Left cardiac atrium (tissue), 4 donors: Measurements from ENCODE around the gene CLINT1. TPM values are rescaled to one million over a fixed set of nuclear protein-coding genes. Genes with fewer than 3 reads are reported as not detected.
A peak's percentile ranks its signal among the peaks of the same experiment; 100 is the strongest.

Experiments used
- ATAC-seq, 2 donors: fragments of 200-7000 bp; cut with Tn5 transposase; one replicate each; pipeline ENCODE4 v1.9.1; 2020; ENCODE audit warnings: mild to moderate bottlenecking in 2 of 2, moderate library complexity in 2 of 2
- DNase-seq: peaks from one replicate; pipeline ENCODE4 v3.0.0-alpha.2; 2020
- intact Hi-C, 2 donors: fragments of 100-400 bp; cut with DNase I; formaldehyde crosslinking; loops; one replicate each; pipeline versions ENCODE4 v1.14.1 to v1.15.1; 2022 to 2023
- total RNA-seq, 2 donors: library from RNA; stranded (reverse); fragmentation: NEBNext Ultra II Directional; extraction: Animal tissue kit (Norgen Biotek cat#: 25700); gene quantifications; one replicate each; pipeline ENCODE4 v1.2.1, GENCODE V29; 2021
- donor health status: DM: no; HTN: yes; CAD: no.
- donor health status: DM: no; HTN: yes; CAD: no; lungs with severe emphysema.
- donor health status: DM: yes; HTN: yes; CAD: no.
- donor health status: Dilated cardiomyopathy.

Gene CLINT1
- total RNA-seq, 2 donors from 2014 or later: 54.0 to 72.8 TPM

DNA sequence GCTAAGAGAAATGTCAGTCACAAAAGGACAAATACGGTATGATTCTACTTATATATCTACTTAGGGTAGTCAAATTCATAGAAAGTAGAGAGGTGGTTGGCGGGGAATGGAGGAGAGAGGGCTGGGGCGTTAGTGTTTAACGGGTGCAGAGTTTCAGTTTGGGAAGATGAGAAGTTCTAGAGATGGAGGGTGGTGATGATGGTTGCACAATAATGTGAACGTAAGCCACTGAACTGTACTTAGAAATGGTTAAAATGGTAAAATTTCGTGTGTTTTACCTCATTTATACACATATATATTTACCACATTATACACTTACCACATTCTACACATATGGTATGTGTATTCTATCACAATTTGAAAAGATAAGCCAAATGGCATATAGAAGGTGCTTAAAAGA lies 79.7 kb downstream of the CLINT1 start:
- intact Hi-C loops: no loop called here
- DNase-seq (no peak), ATAC-seq (no peak)

DNA sequence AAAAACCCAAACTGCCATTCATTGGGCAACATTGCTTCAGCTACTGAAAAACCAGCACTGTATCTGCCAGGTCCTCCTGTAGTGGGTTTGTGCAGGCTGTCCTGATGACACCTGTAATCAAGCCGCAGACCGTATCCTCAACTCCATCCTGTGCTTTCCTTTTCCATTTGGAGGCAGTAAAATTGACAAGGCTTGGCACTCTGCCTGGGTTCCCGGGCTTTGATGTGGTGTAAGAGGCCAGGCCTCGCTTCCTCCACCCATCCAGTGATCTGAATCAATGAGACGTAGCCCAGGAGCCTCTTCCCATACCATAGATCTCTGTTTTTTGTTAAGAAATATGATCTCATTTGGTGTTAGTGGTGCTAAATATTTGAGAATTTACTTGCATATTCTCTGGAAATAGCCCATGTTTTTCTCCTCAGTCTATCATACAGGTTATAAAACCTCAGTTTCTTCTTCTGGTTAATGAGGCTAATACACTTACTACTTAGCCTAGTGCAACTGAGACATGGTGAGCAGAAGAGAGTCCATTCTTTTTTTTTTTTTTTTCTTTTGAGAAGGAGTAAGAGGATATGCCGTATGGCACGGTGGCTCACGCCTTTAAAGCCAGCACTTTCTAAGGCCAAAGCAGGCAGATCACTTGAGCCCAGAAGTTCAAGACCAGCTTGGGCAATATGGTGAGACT lies 80.7 kb downstream of the CLINT1 start:
- DNase-seq (no peak), ATAC-seq (no peak)
- intact Hi-C loops: no loop called here

DNA sequence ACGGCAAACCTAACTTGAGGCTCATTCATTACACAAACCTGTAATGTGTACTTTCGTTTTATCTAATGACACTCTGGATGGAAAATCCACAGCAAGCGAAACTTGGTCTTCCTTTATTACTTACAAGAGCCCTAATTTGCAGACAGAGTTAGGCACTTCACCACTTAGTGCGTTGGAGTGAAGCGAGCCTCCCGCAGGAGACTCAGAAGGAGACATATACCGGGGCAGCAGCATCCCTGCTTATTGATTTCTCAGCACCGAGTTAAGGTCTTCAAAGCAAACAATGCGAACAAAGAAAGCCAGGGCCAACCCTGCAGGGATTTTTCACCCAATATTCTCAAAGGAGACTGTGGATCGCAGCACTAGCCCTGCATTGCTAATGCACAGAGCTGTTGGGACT lies 86.8 kb downstream of the CLINT1 start:
- DNase-seq (no peak), ATAC-seq (no peak)
- intact Hi-C loops: no loop called here

DNA sequence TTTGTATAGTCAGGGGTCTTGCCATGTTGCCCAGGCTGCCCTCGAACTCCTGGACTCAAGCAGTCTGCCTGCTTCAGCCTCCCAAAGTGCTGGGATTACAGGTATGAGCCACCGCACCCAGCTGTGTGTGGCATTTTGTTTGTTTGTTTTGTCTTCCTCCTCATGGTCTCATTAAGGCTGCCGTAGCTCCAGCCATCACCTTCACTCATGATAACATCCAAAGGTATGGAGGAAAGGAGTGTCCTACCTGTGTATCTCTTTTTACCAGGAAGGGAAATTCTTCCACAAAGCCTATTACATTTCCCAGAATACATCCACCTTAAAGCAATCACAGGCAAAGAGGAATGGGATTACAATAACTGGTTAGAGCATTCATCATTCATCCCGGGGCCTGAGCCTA lies 88.3 kb downstream of the CLINT1 start:
- DNase-seq: no peak
- intact Hi-C loops: no loop called here
- no peak for ATAC-seq

DNA sequence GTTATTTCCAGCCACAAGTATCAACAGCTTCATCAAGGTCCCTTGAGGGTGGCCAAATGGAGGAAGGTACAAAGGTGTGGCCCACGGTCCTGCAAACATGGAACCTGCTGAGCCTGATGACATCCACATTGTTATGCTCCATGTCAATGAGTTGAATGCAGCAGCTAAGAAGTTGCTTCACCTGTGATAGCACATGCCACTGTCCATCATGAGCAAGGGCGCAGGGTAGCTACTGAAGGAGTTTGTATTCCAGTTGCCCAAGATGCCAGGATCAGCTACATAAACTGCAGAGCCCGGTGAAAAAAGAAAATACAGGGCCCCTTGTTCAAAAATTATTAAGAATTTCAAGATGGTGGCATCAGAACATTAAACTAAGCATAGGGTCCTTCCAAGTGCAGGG lies 91.3 kb downstream of the CLINT1 start:
- DNase-seq: no peak
- intact Hi-C loops: no loop called here
- no peak for ATAC-seq

DNA sequence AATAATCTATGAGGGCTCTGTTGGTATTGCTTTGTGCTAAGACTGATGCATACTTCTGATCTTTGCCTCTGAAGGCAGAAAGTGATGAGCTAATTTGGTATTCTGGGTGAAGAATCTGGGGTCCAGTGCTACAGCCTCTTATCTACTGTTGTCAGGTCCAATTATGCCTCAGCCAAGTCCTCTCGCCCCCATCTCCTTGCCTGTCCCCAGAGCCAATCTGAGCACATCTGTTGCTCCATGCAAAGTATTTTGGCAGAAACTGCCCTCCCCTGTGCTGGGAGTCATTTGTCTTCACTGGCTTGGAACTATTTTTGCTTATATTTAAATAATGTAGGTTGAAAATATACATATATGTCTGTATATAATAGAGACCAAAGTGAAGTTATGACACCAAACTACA lies 92.0 kb downstream of the CLINT1 start:
- intact Hi-C loops: no loop called here

DNA sequence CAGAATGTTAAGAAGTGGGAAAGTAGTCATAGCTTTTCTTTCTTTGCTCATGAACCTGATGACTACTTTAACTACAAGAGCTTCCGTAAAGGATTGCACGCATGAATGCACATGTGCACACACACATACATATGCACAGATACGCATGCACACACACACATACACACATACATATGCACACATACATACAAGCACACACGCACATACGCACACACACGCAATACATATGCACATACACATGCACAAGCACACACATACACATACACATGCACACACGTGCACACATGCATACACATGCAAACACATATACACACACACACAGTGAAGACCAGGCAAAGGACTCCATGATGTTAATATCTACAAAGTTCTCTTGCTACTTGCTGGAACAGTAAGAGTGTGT lies 92.5 kb downstream of the CLINT1 start:
- intact Hi-C loops: no loop called here
- DNase-seq: no peak
- no peak for ATAC-seq

More for the DNA sequence above, 92.0 kb downstream of the CLINT1 start:
- DNase-seq: no peak
- no peak for ATAC-seq

DNA sequence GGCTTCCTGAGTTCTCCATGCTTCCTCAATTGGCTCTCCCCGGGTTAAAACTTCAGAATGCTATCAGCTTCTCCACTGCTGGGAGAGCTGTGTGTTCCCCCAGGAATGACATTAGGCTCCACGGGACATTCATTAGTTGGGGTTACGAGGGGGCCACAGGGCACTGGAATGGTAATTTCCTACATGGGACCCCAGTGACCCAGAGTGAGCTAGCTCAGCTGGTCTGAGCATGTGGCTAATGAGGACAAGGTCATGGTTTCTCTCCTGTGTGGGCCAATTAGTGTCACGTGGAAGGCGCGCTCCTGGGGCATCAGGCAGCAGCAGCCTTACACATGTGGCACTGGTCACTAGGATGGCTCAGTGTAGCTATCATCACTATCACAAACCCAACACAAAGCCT lies 94.4 kb downstream of the CLINT1 start:
- intact Hi-C loops: loop anchor here in 1 of 2 donors (5.0 kb wide), 1 partner anchor 1368 kb away; no protein-coding TSS in a partner anchor
- ATAC-seq: no peak

DNA sequence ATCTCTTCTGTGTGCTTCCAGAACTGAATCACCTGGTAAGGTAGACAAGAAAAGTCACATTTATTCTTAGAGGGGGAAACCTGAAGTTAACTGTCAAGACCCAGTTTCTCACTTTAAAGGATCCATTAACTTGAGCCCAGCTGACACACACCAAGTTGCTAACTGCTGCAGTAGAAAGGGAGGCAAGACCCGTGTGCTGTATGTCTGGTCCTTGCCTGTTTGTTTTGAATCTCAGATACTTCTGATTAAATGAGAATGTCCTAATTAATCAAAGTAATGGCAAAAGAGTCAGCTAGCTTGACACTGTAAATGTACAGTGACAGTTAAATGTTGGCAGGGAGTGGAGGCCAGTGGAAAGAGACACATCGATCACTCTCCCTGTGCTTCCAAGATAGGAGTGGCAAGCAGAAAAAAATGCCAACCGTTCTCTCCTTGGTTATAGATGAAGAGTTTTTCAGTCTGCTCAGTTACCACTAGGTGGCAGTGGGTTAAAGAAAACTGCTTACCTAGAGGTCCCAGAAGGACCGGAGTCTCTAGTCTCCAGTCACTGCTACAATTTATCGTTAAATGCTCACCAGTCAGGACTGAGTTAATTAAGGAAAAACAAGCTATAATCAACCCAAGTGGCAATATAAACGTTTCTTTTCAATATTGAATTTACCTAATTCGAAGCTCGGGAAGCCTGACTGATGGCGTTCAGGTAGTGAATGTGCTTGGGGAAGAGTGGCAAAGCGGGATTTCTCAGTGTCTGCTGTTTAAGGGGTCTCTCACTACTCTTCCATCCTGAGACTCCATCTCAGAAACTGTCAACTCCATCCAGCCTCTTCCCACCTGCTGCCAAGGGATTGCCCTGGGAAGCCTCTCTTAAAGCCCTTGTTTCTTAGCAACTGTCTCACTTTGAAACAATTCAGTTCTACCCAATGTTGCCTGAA lies 97.0 kb downstream of the CLINT1 start:
- ATAC-seq (peak; percentile 78 to 86), DNase-seq (no peak)
- intact Hi-C loops: loop anchor here in 1 of 2 donors (5.0 kb wide), 1 partner anchor 1370 kb away; no protein-coding TSS in a partner anchor

More for the DNA sequence above, 94.4 kb downstream of the CLINT1 start:
- no peak for DNase-seq

DNA sequence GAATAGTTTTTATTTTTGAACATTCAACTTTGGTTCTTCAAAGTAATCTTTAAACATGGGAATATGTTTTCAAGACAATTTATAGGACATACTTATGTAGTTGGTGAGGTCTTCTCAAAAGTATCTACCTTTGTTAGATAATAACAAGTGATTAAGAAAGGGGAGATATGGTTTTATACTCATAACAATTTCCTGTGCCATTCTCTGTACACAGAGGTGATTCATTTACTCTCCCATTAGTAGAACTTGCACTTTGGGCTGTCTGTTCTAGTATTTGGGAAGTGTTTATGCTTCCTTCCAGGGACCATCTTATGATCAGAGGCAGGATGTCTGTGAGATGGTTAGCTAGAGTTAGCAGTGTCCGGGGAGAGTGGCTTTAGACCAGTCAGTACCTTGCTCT lies 100.2 kb downstream of the CLINT1 start:
- DNase-seq (no peak), ATAC-seq (no peak)
- intact Hi-C loops: no loop called here

DNA sequence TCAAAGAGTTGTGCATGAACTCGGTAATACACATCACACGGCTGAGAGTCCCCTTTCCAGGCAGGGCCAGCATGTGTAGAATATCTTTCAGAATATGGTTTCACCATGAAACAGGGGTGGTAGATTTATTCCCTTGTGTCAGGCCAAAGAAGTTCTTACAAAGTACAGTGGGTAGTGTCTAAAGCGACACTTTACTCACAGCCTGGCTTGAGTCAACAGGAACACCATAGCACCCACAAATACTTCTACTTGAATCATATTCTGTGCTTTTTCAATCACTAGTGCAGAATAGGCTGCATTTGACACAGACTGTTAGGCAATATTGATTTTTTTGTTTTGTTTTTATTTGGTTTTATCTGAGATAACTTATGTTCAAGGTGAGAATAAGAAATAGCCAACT lies 102.8 kb downstream of the CLINT1 start:
- intact Hi-C loops: no loop called here
- ATAC-seq: no peak
- DNase-seq: no peak

DNA sequence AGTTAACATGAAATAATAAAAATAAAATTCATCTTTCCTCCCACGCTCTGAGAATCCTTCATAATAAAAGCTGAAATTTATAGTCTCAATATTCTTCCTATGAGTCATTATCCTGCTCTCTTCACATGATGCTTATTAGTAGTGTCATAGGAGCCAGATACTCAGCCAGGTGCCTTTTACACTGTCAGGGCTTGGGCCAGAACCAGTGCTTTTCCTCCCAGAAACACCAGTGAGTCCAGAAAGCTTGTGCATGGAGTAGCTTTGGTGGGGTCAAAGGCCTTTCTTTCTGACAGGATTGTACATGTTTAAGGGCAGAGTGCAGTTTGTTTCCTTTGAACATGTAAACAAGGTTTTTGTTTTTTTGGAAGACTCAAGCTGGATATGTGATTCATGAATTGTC lies 108.6 kb downstream of the CLINT1 start:
- ATAC-seq (no peak), DNase-seq (no peak)
- intact Hi-C loops: no loop called here

DNA sequence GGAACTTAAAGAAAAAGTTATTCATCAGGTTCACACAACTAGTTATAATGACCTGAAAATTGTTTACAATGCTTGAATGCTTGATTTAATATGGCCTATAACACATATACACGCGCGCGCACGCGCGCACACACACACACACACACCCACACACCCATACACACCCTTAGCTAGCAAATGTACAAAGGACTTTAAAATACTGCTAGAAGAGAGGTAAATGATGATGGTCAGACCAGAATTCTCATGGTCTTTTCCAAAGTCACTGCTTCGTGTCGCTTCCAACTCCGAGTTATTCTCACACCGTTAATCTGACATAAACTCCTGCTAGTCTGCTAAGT lies 109.5 kb downstream of the CLINT1 start:
- intact Hi-C loops: no loop called here
- ATAC-seq (no peak), DNase-seq (no peak)

DNA sequence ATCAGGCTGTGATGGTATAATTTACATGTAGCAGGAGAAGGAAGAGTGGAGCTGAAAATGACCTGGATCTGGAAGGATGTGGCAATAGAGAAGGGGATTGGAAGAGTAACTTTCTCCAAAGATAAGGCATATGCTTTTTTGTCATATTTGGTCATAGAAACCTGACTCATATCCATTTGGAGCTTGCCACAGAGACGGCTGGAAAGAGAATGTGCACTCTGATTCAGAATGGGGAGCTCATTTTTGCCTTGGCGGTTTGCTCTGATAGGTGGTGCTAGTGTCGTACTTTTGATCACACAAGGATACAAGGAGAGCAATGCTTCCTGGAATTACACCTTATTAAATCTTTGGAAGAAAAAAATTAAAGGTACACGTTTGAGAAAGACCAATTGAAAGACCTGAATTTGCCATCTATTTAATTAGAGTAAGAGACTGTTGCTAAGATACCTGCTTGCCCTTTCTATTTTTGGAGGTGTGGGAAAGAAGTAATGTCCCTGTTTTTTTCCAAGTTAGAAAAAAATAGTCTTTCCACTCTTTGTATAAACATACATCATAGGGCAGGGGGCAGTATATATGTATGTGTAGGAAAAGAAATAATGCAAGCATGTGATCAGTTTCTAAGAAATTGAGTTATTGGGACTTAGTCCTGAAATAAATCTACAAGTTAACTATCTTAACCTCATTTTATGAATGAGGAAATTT lies 110.0 kb downstream of the CLINT1 start:
- DNase-seq (no peak), ATAC-seq (no peak)
- intact Hi-C loops: no loop called here

DNA sequence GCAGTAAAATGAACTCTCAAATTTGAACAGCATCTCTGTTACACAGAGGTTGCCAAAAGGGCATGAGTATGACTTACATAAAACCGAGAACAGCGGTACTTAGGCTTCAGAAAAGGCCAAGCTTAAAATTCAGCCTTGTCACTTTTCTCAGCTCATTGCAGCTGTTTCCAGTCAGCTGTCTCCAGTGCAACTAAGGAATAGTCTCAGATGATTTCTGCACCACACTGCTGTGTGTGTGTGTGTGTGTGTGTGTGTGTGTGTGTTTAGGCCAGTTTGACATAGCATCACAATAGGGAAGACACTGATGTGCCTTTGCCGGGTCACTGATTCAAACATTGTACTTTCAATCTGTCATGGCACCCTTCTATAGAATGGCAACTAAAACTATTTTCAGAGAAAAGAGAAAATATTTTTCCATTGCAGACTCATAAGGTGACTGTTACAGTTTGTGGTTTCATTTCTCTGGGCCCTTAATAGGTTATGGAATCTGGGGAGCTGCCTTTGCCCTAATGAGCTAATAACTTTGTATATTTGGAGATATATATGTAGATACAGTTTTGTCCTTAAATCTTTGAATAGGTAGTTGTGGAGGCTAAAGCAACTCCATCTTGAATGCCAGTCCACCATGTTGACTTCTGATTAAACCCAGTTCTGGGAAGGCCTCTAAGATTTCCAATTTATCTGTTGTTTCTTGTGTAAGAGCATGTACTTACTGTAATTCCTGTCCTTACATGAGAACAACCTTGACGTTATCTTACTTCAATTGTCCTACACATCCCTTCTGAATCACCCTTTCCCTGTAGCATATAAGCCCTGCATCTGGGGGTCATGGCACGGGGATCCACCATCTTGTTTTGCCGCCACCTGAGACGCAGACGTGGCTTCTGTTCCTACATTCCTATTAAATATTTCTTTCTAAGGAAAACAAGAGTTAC lies 110.9 kb downstream of the CLINT1 start:
- intact Hi-C loops: no loop called here
- DNase-seq (no peak), ATAC-seq (no peak)

DNA sequence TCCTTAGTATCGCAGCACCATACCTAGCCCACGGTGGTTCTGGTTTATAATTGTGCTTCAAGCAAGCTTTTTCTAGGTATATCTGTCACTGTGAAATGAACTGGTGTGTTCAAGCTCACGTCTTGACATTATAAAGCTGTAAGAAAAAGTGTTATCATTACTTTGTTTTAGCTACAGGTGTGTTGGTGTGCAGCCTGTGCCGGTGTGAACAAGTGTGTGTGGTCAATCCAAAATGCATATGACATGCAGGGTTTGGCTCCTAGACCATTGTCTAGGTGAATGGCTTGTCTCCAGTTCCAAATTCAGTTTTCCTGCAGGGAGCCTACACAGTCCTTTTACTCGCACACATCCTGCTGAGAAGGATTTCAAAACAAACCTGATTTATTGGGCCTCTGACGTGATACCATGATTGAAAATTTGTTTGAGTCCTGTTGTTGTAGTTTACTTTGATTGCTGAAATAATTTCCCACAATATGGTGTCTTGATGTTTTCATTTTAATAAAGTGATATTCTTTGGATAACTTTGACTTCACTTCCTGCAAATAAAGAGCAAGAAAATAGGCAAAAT lies 111.7 kb downstream of the CLINT1 start:
- intact Hi-C loops: no loop called here
- ATAC-seq (no peak), DNase-seq (no peak)

DNA sequence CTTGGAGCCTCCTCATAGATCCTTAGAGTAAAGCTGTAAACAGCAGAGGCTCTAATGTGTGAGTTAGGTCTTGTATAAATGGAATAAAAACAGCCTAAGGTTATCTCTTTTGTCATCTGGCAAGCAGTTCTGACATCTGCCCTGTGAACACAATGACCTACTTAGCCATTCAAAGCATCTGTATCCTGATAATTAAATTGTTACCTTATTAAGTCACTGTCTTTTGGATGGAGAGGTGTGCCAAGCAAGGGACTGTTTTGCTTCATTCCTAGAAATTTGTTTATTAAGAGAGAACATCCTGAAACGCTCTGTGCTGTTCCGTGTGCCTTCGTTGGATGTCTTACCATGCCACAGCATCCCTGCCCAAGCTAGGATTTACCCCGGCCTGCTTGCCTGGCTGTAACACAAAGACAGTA lies 113.9 kb downstream of the CLINT1 start:
- ATAC-seq (no peak), DNase-seq (no peak)
- intact Hi-C loops: no loop called here
